WTC11 (cell line): ENCODE results near the gene EPS8L2. TPM values are rescaled to one million over a fixed set of nuclear protein-coding genes. Genes with fewer than 3 reads are reported as not detected.

ENCODE experiments used
- ATAC-seq: fragments of 200-7000 bp; cut with Tn5 transposase; 2 replicates; pipeline ENCODE4 v1.10.0; 2021; ENCODE audit warnings: mild to moderate bottlenecking, moderate library complexity
- CTCF ChIA-PET: fragments of 300-600 bp; sonication (Branson Sonifier 250); formaldehyde crosslinking; loops from one replicate; lab custom pipeline; 2021; ENCODE audit warnings: antibody characterized with exemption; lab: Charles Lee
- POLR2A ChIA-PET: fragments of 350-600 bp; sonication (Branson Sonifier 250); formaldehyde crosslinking; loops from one replicate; lab custom pipeline; 2021; ENCODE audit warnings: antibody characterized with exemption; lab: Charles Lee
- DNase-seq: peaks from one replicate; pipeline ENCODE4 v3.0.0; 2021; ENCODE audit warnings: low spot score
- H3K27ac Mint-ChIP-seq: 2 replicates; pipeline ENCODE4 v1.8.0; 2021; ENCODE audit warnings: mixed read lengths
- H3K27me3 Mint-ChIP-seq: 2 replicates; pipeline ENCODE4 v1.8.0; 2021; ENCODE audit warnings: low read depth, mild to moderate bottlenecking, moderate library complexity, mixed read lengths
- H3K36me3 Mint-ChIP-seq: 2 replicates; pipeline ENCODE4 v1.8.0; 2021; ENCODE audit warnings: mixed read lengths
- H3K4me1 Mint-ChIP-seq: 2 replicates; pipeline ENCODE4 v1.8.0; 2022; ENCODE audit warnings: mixed read lengths
- H3K4me3 Mint-ChIP-seq: 2 replicates; pipeline ENCODE4 v1.8.0; 2021; ENCODE audit warnings: mild to moderate bottlenecking, moderate library complexity, mixed read lengths
- H3K9me3 Mint-ChIP-seq: 2 replicates; pipeline ENCODE4 v1.8.0; 2021; ENCODE audit warnings: mixed read lengths
- ATF1 ChIP-seq: sonication (generic); formaldehyde crosslinking; IDR thresholded peaks from 2 replicates; pipeline ENCODE4 v1.8.1; 2023; ENCODE audit warnings: mild to moderate bottlenecking, moderate library complexity, missing genetic modification reagents
- ATF3 ChIP-seq: sonication (generic); formaldehyde crosslinking; conservative IDR thresholded peaks from 2 replicates; pipeline ENCODE4 v1.8.1; 2022; ENCODE audit warnings: mild to moderate bottlenecking, missing genetic modification reagents
- ERG ChIP-seq: fragments of 250-450 bp; sonication (Bioruptor Pico); IDR thresholded peaks from 2 replicates; pipeline ENCODE4 v1.8.0; 2021; ENCODE audit warnings: mild to moderate bottlenecking
- GABPB1 ChIP-seq: sonication (generic); formaldehyde crosslinking; IDR thresholded peaks from 2 replicates; pipeline ENCODE4 v1.8.1; 2023; ENCODE audit warnings: mild to moderate bottlenecking, missing genetic modification reagents
- JAZF1 ChIP-seq: fragments of 250-450 bp; sonication (Bioruptor Pico); IDR thresholded peaks from 2 replicates; pipeline ENCODE4 v1.9.0; 2021; ENCODE audit warnings: moderate library complexity, mild to moderate bottlenecking, inconsistent platforms
- KAT7 ChIP-seq: sonication (generic); formaldehyde crosslinking; IDR thresholded peaks from 2 replicates; pipeline ENCODE4 v1.8.1; 2023; ENCODE audit warnings: missing genetic modification reagents, mild to moderate bottlenecking, borderline replicate concordance
- MXD4 ChIP-seq: fragments of 250-450 bp; sonication (Bioruptor Pico); IDR thresholded peaks from 2 replicates; pipeline ENCODE4 v1.8.0; 2021; ENCODE audit warnings: mild to moderate bottlenecking, moderate library complexity, borderline replicate concordance
- MYBL2 ChIP-seq: sonication (generic); formaldehyde crosslinking; IDR thresholded peaks from 2 replicates; pipeline ENCODE4 v1.8.1; 2023; ENCODE audit warnings: mild to moderate bottlenecking, moderate library complexity, missing genetic modification reagents
- NFE2L1 ChIP-seq: sonication (generic); formaldehyde crosslinking; IDR thresholded peaks from 2 replicates; pipeline ENCODE4 v1.8.1; 2023; ENCODE audit warnings: missing genetic modification reagents
- NR1H2 ChIP-seq: sonication (generic); formaldehyde crosslinking; IDR thresholded peaks from 2 replicates; pipeline ENCODE4 v1.9.0; 2021; ENCODE audit warnings: mild to moderate bottlenecking, moderate library complexity, missing genetic modification reagents
- NR2C2 ChIP-seq: sonication (generic); formaldehyde crosslinking; IDR thresholded peaks from 2 replicates; pipeline ENCODE4 v1.8.0; 2022; ENCODE audit warnings: mild to moderate bottlenecking, missing genetic modification reagents
- OVOL2 ChIP-seq: fragments of 250-450 bp; sonication (Bioruptor Pico); IDR thresholded peaks from 2 replicates; pipeline ENCODE4 v1.9.0; 2021; ENCODE audit warnings: mild to moderate bottlenecking, borderline replicate concordance
- SOX15 ChIP-seq: fragments of 250-450 bp; sonication (Bioruptor Pico); IDR thresholded peaks from 2 replicates; pipeline ENCODE4 v1.9.0; 2021; ENCODE audit warnings: mild to moderate bottlenecking
- USF1 ChIP-seq: sonication (generic); formaldehyde crosslinking; IDR thresholded peaks from 2 replicates; pipeline ENCODE4 v1.8.0; 2022; ENCODE audit warnings: mild to moderate bottlenecking, missing genetic modification reagents
- ZBTB43 ChIP-seq: sonication (generic); formaldehyde crosslinking; IDR thresholded peaks from 2 replicates; pipeline ENCODE4 v1.8.1; 2023; ENCODE audit warnings: mild to moderate bottlenecking, missing genetic modification reagents
- ZNF219 ChIP-seq: sonication (generic); formaldehyde crosslinking; IDR thresholded peaks from 2 replicates; pipeline ENCODE4 v1.8.0; 2023; ENCODE audit warnings: missing genetic modification reagents, mild to moderate bottlenecking, borderline replicate concordance
- ZNF263 ChIP-seq: sonication (generic); formaldehyde crosslinking; IDR thresholded peaks from 2 replicates; pipeline ENCODE4 v1.8.1; 2022; ENCODE audit warnings: low read depth, mild to moderate bottlenecking, moderate library complexity, missing genetic modification reagents
- ZNF671 ChIP-seq: fragments of 250-450 bp; sonication (Bioruptor Pico); IDR thresholded peaks from 2 replicates; pipeline ENCODE4 v1.8.0; 2021; ENCODE audit warnings: mild to moderate bottlenecking
- total RNA-seq: library from RNA; stranded (reverse); gene quantifications from 3 replicates; pipeline ENCODE4 v1.2.3, GENCODE V29; 2021

Gene EPS8L2
- total RNA-seq, 1 experiment from 2014 or later = 51.6 TPM

- TF ChIP-seq GABPB1 (CRISPR knock-in tag) (no peak), ERG (CRISPR knock-in tag) (no peak), ATF1 (CRISPR knock-in tag) (no peak), MXD4 (CRISPR knock-in tag) (no peak), SOX15 (CRISPR knock-in tag) (no peak), JAZF1 (no peak), MYBL2 (CRISPR knock-in tag) (no peak), NFE2L1 (CRISPR knock-in tag) (no peak), KAT7 (no peak)
Observed at GRCh38 chr11:742156-742546, 36.1 kb downstream of the EPS8L2 start (continued).

GRCh38 chr11:742571-743201 is 36.7 kb downstream of the EPS8L2 start:
- no peak overlapping the region for H3K4me3 Mint-ChIP-seq
- CTCF ChIA-PET = interaction anchor here (0.8 to 3.8 kb wide), 4 partner anchors 13 to 41 kb away, joined by 3 to 37 read pairs (median 7); no protein-coding TSS in a partner anchor
- ATAC-seq = no peak

GRCh38 chr11:745428-745827 is 39.4 kb downstream of the EPS8L2 start:
- ChIA-PET POLR2A (interaction anchor here (1.5 to 1.8 kb wide), 2 partner anchors 10 to 19 kb away, joined by 4 to 6 read pairs; no protein-coding TSS in a partner anchor), CTCF (interaction anchor here (0.6 to 3.8 kb wide), 7 partner anchors 12 to 191 kb away, joined by 3 to 37 read pairs (median 3); no protein-coding TSS in a partner anchor)
- H3K27ac Mint-ChIP-seq = peak overlapping the region; percentile 74
- H3K9me3 Mint-ChIP-seq = no peaks in the 10 kb centered on the region
- peaks cover 38% of the 10 kb centered on the region for H3K4me1 Mint-ChIP-seq
- DNase-seq (no peak), ATAC-seq (no peak)
- H3K27me3 Mint-ChIP-seq = no peaks in the 10 kb centered on the region
- H3K36me3 Mint-ChIP-seq = peaks cover 3% of the 10 kb centered on the region; the same call in 1 of the 2 replicates
- TF ChIP-seq KAT7 (no peak), OVOL2 (CRISPR knock-in tag) (no peak), ERG (CRISPR knock-in tag) (no peak)
- TF ChIP-seq, all 79 proteins: peak for 0
- peak overlapping the region; percentile 80; the same call in 1 of the 2 replicates for H3K4me3 Mint-ChIP-seq

More at GRCh38 chr11:742571-743201, 36.7 kb downstream of the EPS8L2 start:
- Mint-ChIP-seq H3K36me3 (no peaks in the 10 kb centered on the region; the same call in 1 of the 2 replicates), H3K27ac (no peak overlapping the region), H3K9me3 (no peaks in the 10 kb centered on the region), H3K4me1 (peaks cover 26% of the 10 kb centered on the region), H3K27me3 (no peaks in the 10 kb centered on the region)
- TF ChIP-seq ATF3 (no peak), NR2C2 (CRISPR knock-in tag) (no peak), ZNF263 (CRISPR knock-in tag) (peak; percentile 98)
- POLR2A ChIA-PET = interaction anchor here (1.5 kb wide), 1 partner anchor 16 kb away, joined by 8 read pairs; no protein-coding TSS in a partner anchor
- no peak for DNase-seq

GRCh38 chr11:746289-747157 is 40.5 kb downstream of the EPS8L2 start:
- Mint-ChIP-seq H3K27ac (peak overlapping the region; percentile 96), H3K27me3 (no peaks in the 10 kb centered on the region)
- POLR2A ChIA-PET = interaction anchor here (0.6 to 1.8 kb wide), 6 partner anchors 7 to 98 kb away, joined by 3 to 6 read pairs (median 4); no protein-coding TSS in a partner anchor
- TF ChIP-seq ATF3 (no peak), ZBTB43 (CRISPR knock-in tag) (peak; percentile 66; the same call in 1 of the 2 replicates), ZNF219 (CRISPR knock-in tag) (no peak), NR1H2 (CRISPR knock-in tag) (no peak), USF1 (CRISPR knock-in tag) (no peak), ZNF671 (CRISPR knock-in tag) (no peak)

More at GRCh38 chr11:746289-747157, 40.5 kb downstream of the EPS8L2 start:
- peak; percentile 57 for DNase-seq
- Mint-ChIP-seq H3K36me3 (peaks cover 7% of the 10 kb centered on the region), H3K4me1 (peaks cover 38% of the 10 kb centered on the region), H3K4me3 (peak overlapping the region; percentile 80), H3K9me3 (no peaks in the 10 kb centered on the region)
- CTCF ChIA-PET = interaction anchor here (0.7 to 2.3 kb wide), 7 partner anchors 8 to 80 kb away, joined by 3 to 30 read pairs (median 6); no protein-coding TSS in a partner anchor
- peak; percentile 21 for ATAC-seq
